Lung (tissue), 12 donors: ENCODE results near the gene GFOD1. TPM values are rescaled to one million over a fixed set of nuclear protein-coding genes. Genes with fewer than 3 reads are reported as not detected.

ENCODE experiments used
- ATAC-seq: fragments of 200-7000 bp; cut with Tn5 transposase; one replicate; pipeline ENCODE4 v1.9.1; 2020; ENCODE audit warnings: moderate number of reproducible peaks; ENCODE audit not compliant: insufficient read depth, low FRiP score
- DNase-seq, 3 donors: peaks; one replicate each; pipeline ENCODE4 v3.0.0-alpha.2; 2013 to 2017
- H3K27ac ChIP-seq, 2 donors: one replicate each; pipeline ENCODE4 v1.5.1; 2013; ENCODE audit warnings: mild to moderate bottlenecking in 2 of 2, moderate library complexity in 2 of 2, control low read depth in 1 of 2, inconsistent platforms in 1 of 2, low read depth in 1 of 2, low read length in 1 of 2
- H3K27me3 ChIP-seq, 3 donors: one replicate each; pipeline ENCODE4 v1.5.1; 2013; ENCODE audit warnings: low read length in 2 of 3; ENCODE audit not compliant: control insufficient read depth in 3 of 3, insufficient read depth in 3 of 3
- H3K36me3 ChIP-seq, 4 donors: one replicate each; pipeline ENCODE4 v1.5.1; 2013; ENCODE audit warnings: low read length in 4 of 4, mild to moderate bottlenecking in 1 of 4, moderate library complexity in 1 of 4; ENCODE audit not compliant: control insufficient read depth in 4 of 4, insufficient read depth in 4 of 4
- H3K4me1 ChIP-seq, 5 donors: one replicate each; pipeline ENCODE4 v1.5.1; 2013; ENCODE audit warnings: low read length in 5 of 5, mild to moderate bottlenecking in 2 of 5, moderate library complexity in 1 of 5; ENCODE audit not compliant: control insufficient read depth in 5 of 5, insufficient read depth in 5 of 5
- H3K4me3 ChIP-seq: one replicate; pipeline ENCODE4 v1.5.1; 2013; ENCODE audit warnings: mild to moderate bottlenecking, control low read depth, moderate library complexity
- H3K9ac ChIP-seq, 2 donors: one replicate each; pipeline ENCODE4 v1.5.1; 2013; ENCODE audit warnings: low read length in 2 of 2, control low read depth in 1 of 2; ENCODE audit not compliant: insufficient read depth in 1 of 2
- H3K9me3 ChIP-seq, 4 donors: one replicate each; pipeline ENCODE4 v1.5.1; 2013; ENCODE audit warnings: low read length in 3 of 4, mild to moderate bottlenecking in 1 of 4, moderate library complexity in 1 of 4; ENCODE audit not compliant: control insufficient read depth in 4 of 4, insufficient read depth in 3 of 4
- WGBS, 2 donors: extraction: QIAGEN DNeasy Blood & Tissue Kit; methylation state at CpG; one replicate each; pipeline ENCODE4 v1.1.7; 2013; 5-methylcytosine and 5-hydroxymethylcytosine counted together
- polyA plus RNA-seq, 2 donors: library from polyadenylated mRNA; stranded (reverse); fragments of 200-250 nt; gene quantifications; one replicate each; pipeline ENCODE4 v1.2.1, GENCODE V29; 2013
- total RNA-seq, 2 donors: library from RNA; depleted of rRNA in 1 of 2; stranded (reverse); fragments of >200 nt in 1 of 2; gene quantifications; one replicate each; pipeline ENCODE4 v1.2.1, GENCODE V29; 2014 to 2021
- TF ChIP-seq, protein P1 (sequence below): IDR thresholded peaks from 2 replicates; pipeline ENCODE4 v1.5.1; 2012; ENCODE audit warnings: mild to moderate bottlenecking; ENCODE audit errors: control extremely low read depth, extremely low read depth
- donor health status: control.
- donor health status: control.
- donor health status: Bipolar disorder and iron deficiency.
- donor health status: healthy.
- donor health status: DM: yes; HTN: yes; CAD: no.

Gene GFOD1
- total and polyA plus RNA-seq, 4 donors = 4.0 to 22.8 (median 7.9) TPM

GRCh38 chr6:13441778-13442177, 45.6 kb downstream of the GFOD1 start:
- TF ChIP-seq, protein P1, sequence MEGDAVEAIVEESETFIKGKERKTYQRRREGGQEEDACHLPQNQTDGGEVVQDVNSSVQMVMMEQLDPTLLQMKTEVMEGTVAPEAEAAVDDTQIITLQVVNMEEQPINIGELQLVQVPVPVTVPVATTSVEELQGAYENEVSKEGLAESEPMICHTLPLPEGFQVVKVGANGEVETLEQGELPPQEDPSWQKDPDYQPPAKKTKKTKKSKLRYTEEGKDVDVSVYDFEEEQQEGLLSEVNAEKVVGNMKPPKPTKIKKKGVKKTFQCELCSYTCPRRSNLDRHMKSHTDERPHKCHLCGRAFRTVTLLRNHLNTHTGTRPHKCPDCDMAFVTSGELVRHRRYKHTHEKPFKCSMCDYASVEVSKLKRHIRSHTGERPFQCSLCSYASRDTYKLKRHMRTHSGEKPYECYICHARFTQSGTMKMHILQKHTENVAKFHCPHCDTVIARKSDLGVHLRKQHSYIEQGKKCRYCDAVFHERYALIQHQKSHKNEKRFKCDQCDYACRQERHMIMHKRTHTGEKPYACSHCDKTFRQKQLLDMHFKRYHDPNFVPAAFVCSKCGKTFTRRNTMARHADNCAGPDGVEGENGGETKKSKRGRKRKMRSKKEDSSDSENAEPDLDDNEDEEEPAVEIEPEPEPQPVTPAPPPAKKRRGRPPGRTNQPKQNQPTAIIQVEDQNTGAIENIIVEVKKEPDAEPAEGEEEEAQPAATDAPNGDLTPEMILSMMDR = no peak
- no peaks in the 10 kb centered on the region for H3K27me3 ChIP-seq
- H3K27ac ChIP-seq = no peak overlapping the region
- ATAC-seq = no peak
- H3K4me1 ChIP-seq = peaks cover 16 to 75% (median 24%) of the 10 kb centered on the region in 5 donors
- no peak for DNase-seq
- no peaks in the 10 kb centered on the region for H3K9me3 ChIP-seq
- WGBS, 2 donors = 88 to 89% methylated on average over 4 of the region's 4 CpGs
- H3K9ac ChIP-seq = no peak overlapping the region
- H3K4me3 ChIP-seq = no peak overlapping the region
- no peaks in the 10 kb centered on the region for H3K36me3 ChIP-seq

DNA sequence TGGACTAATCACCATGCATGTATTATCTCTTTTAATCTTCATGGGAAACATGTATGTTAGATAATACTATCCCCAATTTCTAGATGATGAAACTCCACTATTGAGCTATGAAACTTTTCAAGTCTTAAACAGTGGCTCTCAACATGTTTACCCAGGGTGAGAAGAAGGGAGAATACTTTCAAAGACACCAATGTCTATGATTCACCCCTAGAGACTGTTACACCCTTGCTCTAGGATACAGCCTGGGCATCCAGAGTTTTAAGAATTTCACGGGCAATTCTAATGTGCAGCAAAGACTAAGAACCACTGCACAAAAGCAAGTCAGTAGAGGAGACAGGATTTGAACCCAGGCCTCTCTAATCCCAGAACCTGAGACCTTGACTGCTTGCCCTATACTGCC, 47.8 kb downstream of the GFOD1 start:
- TF ChIP-seq, protein P1 = no peak
- Histone ChIP-seq H3K27ac (no peak overlapping the region), H3K9me3 (no peaks in the 10 kb centered on the region), H3K27me3 (no peaks in the 10 kb centered on the region), H3K9ac (no peak overlapping the region), H3K4me1 (peaks cover 12 to 72% (median 27%) of the 10 kb centered on the region in 5 donors), H3K36me3 (no peaks in the 10 kb centered on the region), H3K4me3 (no peak overlapping the region)
- ATAC-seq = no peak
- 97 to 100% methylated on average over 1 of the region's 1 CpG for WGBS, 2 donors
- DNase-seq = no peak

DNA sequence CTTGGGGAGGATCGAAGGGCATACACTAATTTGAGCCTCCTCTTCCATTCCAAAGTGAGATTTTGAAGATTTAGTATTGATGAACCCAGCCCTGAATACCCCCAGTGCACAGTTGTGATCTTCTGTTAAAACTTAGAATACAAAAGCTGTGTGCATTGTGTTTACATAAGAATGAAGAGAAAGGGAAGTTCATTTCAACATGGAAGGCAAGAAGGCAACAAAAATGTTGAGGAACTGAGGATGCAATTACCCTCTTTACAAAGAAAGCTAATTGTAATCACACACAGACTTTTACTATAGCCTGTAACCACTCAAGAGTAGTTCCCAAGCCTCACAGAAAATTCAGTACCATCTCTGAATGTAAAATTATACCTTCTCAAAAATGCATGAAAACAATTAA, 49.3 kb downstream of the GFOD1 start:
- TF ChIP-seq, protein P1 = no peak
- H3K9me3 ChIP-seq = no peaks in the 10 kb centered on the region
- H3K4me1 ChIP-seq = peaks cover 13 to 71% (median 27%) of the 10 kb centered on the region in 5 donors
- no peaks in the 10 kb centered on the region for H3K27me3 ChIP-seq
- DNase-seq (no peak), ATAC-seq (no peak)
- no peak overlapping the region for H3K27ac ChIP-seq
- H3K9ac ChIP-seq = no peak overlapping the region
- 91 to 96% methylated on average over 1 of the region's 1 CpG for WGBS, 2 donors
- H3K4me3 ChIP-seq = no peak overlapping the region
- no peaks in the 10 kb centered on the region for H3K36me3 ChIP-seq

GRCh38 chr6:13437218-13437996, 50.0 kb downstream of the GFOD1 start:
- Histone ChIP-seq H3K4me3 (no peak overlapping the region), H3K9ac (no peak overlapping the region), H3K27me3 (no peaks in the 10 kb centered on the region), H3K27ac (peak overlapping the region in 1 of 2 donors; percentile 21), H3K4me1 (peaks cover 17 to 65% (median 25%) of the 10 kb centered on the region in 5 donors), H3K36me3 (no peaks in the 10 kb centered on the region), H3K9me3 (no peaks in the 10 kb centered on the region)
- ATAC-seq (no peak), DNase-seq (no peak)
- 84 to 93% methylated on average over 3 of the region's 3 CpGs for WGBS, 2 donors
- TF ChIP-seq, protein P1 = no peak
